Keratinocyte (primary cell): ENCODE data around the gene ZFAND6. TPM values are rescaled to one million over a fixed set of nuclear protein-coding genes. Genes with fewer than 3 reads are reported as not detected.

Experiments used
- DNase-seq: peaks from one replicate; pipeline ENCODE4 v3.0.0-alpha.2; 2011; ENCODE audit warnings: low read depth, missing footprints, low spot score
- FAIRE-seq: peaks from 2 replicates; lab custom pipeline; 2011; peaks lifted over from hg19 to GRCh38; lab: Jason Lieb, UNC
- H2AFZ ChIP-seq: 2 replicates; pipeline ENCODE4 v1.6.0; 2012; ENCODE audit warnings: low read length, control low read depth, inconsistent platforms; ENCODE audit not compliant: control insufficient read depth
- H3K27ac ChIP-seq: 2 replicates; pipeline ENCODE4 v1.5.1; 2011; ENCODE audit warnings: low read length; ENCODE audit not compliant: control insufficient read depth, insufficient read depth
- H3K27me3 ChIP-seq: 3 replicates; pipeline ENCODE4 v1.6.0; 2011; ENCODE audit warnings: low read length; ENCODE audit not compliant: control insufficient read depth, insufficient read depth; ENCODE audit errors: extremely low read depth
- H3K36me3 ChIP-seq, 2 experiments: 2 replicates in 1 of 2; 3 replicates in 1 of 2; pipeline ENCODE4 v1.5.1; 2011; ENCODE audit warnings: low read length in 2 of 2, mild to moderate bottlenecking in 1 of 2; ENCODE audit not compliant: control insufficient read depth in 2 of 2, insufficient read depth in 2 of 2; ENCODE audit errors: extremely low read depth in 1 of 2
- H3K4me1 ChIP-seq: 3 replicates; pipeline ENCODE4 v1.5.1; 2011; ENCODE audit warnings: low read length; ENCODE audit not compliant: control insufficient read depth, insufficient read depth; ENCODE audit errors: extremely low read depth
- H3K4me2 ChIP-seq: 3 replicates; pipeline ENCODE4 v1.6.0; 2011; ENCODE audit warnings: low read depth, low read length; ENCODE audit not compliant: control insufficient read depth, insufficient read depth; ENCODE audit errors: extremely low read depth
- H3K4me3 ChIP-seq, 3 experiments: fragments of 200-600 bp in 1 of 3; sonication (generic) in 1 of 3; 2 replicates in 2 of 3; 3 replicates in 1 of 3; pipeline ENCODE4 v1.5.1; 2011 to 2016; ENCODE audit warnings: low read length in 3 of 3, mild to moderate bottlenecking in 3 of 3, control low read depth in 2 of 3, inconsistent platforms in 1 of 3, low read depth in 1 of 3, mixed read lengths in 1 of 3, mixed run types in 1 of 3, moderate library complexity in 1 of 3; ENCODE audit not compliant: control insufficient read depth in 2 of 3, insufficient read depth in 2 of 3; ENCODE audit errors: extremely low read depth in 1 of 3
- H3K79me2 ChIP-seq: 2 replicates; pipeline ENCODE4 v1.6.0; 2012; ENCODE audit warnings: low read length; ENCODE audit not compliant: control insufficient read depth, insufficient read depth
- H3K9ac ChIP-seq: 3 replicates; pipeline ENCODE4 v1.6.0; 2011; ENCODE audit warnings: low read length; ENCODE audit not compliant: control insufficient read depth, insufficient read depth; ENCODE audit errors: extremely low read depth
- H3K9me1 ChIP-seq: 3 replicates; pipeline ENCODE4 v1.6.0; 2011; ENCODE audit warnings: low read length; ENCODE audit not compliant: control insufficient read depth, insufficient read depth; ENCODE audit errors: extremely low read depth
- H3K9me3 ChIP-seq: 2 replicates; pipeline ENCODE4 v1.5.1; 2012; ENCODE audit warnings: low read depth, low read length; ENCODE audit not compliant: control insufficient read depth
- H4K20me1 ChIP-seq: 3 replicates; pipeline ENCODE4 v1.6.0; 2011; ENCODE audit warnings: low read length; ENCODE audit not compliant: control insufficient read depth, insufficient read depth; ENCODE audit errors: extremely low read depth
- CTCF ChIP-seq, 3 experiments: IDR thresholded peaks in 1 of 3; conservative IDR thresholded peaks in 1 of 3; optimal IDR thresholded peaks in 1 of 3; 2 replicates in 2 of 3; 3 replicates in 1 of 3; pipeline versions ENCODE3 to v1.5.1; 2011; ENCODE audit warnings: low read length in 3 of 3, mild to moderate bottlenecking in 3 of 3, moderate library complexity in 2 of 3, control low read depth in 1 of 3, inconsistent platforms in 1 of 3; ENCODE audit not compliant: insufficient read depth in 2 of 3; ENCODE audit errors: extremely low read depth in 1 of 3
- EZH2 ChIP-seq: IDR thresholded peaks from one replicate; pipeline ENCODE4 v1.6.1; 2012; ENCODE audit warnings: inconsistent platforms, mild to moderate bottlenecking, low read length, moderate library complexity
- dilution Hi-C: fragments of 300-500 bp; cut with MboI; formaldehyde crosslinking; loops from one replicate; pipeline ENCODE4 v1.7.0; 2020; ENCODE audit warnings: low sequenced_read_pairs; ENCODE audit not compliant: extremely low pct_ligation_motif_present
- polyA plus RNA-seq, 5 experiments: library from polyadenylated mRNA; depleted of rRNA in 3 of 5; stranded (reverse) in 3 of 5; stranded (forward) in 1 of 5; unstranded in 1 of 5; fragments of >200 nt; gene quantifications; 1 replicate in 1 of 5; 2 replicates in 3 of 5; 3 replicates in 1 of 5; pipeline versions ENCODE4 v1.2.1 to v1.2.3, GENCODE V29; 2011 to 2012; ENCODE audit warnings: missing spikeins in 2 of 5, low read depth in 1 of 5, low replicate concordance in 1 of 5

Gene ZFAND6
- polyA plus RNA-seq, 1 donor (not counting 4 experiments of a cell fraction or from before 2014, with no cell fraction given): 142 TPM

- no peak for DNase-seq
- no peak for FAIRE-seq
- Histone ChIP-seq H3K27ac (no peak overlapping the region), H3K4me1 (peaks cover 9% of the 10 kb centered on the region), H3K9me3 (no peaks in the 10 kb centered on the region), H3K4me2 (no peak overlapping the region), H3K36me3 (peaks cover 0 to 4% of the 10 kb centered on the region in 2 experiments), H3K4me3 (no peak overlapping the region), H2AFZ (no peak overlapping the region), H3K27me3 (no peaks in the 10 kb centered on the region), H3K9ac (no peak overlapping the region), H3K9me1 (no peaks in the 10 kb centered on the region), H3K79me2 (no peaks in the 10 kb centered on the region), H4K20me1 (no peaks in the 10 kb centered on the region)
- dilution Hi-C loops: no loop called here
- no peak for TF ChIP-seq EZH2
- TF ChIP-seq CTCF (optimal IDR thresholded peaks at IDR 0.05 in 1 of 3, IDR thresholded peaks at IDR 0.05 in 1 of 3, conservative IDR thresholded peaks at IDR 0.05 in 1 of 3; ENCODE audit: extremely low read depth in 1 of 3, insufficient read depth in 2 of 3, low read length in 3 of 3): no peak
Measured at GRCh38 chr15:80138961-80139360, 79.5 kb downstream of the ZFAND6 start.

GRCh38 chr15:80140909-80141308, 81.4 kb downstream of the ZFAND6 start:
- Histone ChIP-seq H3K27ac (no peak overlapping the region), H3K9me3 (no peaks in the 10 kb centered on the region), H3K4me1 (peaks cover 9% of the 10 kb centered on the region), H4K20me1 (no peaks in the 10 kb centered on the region), H3K9me1 (no peaks in the 10 kb centered on the region), H3K9ac (no peak overlapping the region), H3K4me2 (no peak overlapping the region), H3K4me3 (no peak overlapping the region), H3K36me3 (no peaks in the 10 kb centered on the region), H3K79me2 (no peaks in the 10 kb centered on the region), H3K27me3 (no peaks in the 10 kb centered on the region), H2AFZ (no peak overlapping the region)
- dilution Hi-C loops: no loop called here
- TF ChIP-seq EZH2 (no peak), CTCF (optimal IDR thresholded peaks at IDR 0.05 in 1 of 3, IDR thresholded peaks at IDR 0.05 in 1 of 3, conservative IDR thresholded peaks at IDR 0.05 in 1 of 3; ENCODE audit: extremely low read depth in 1 of 3, insufficient read depth in 2 of 3, low read length in 3 of 3) (no peak)
- FAIRE-seq: no peak
- DNase-seq: no peak
